Activated CD4-positive, alpha-beta T cell treated with anti-CD3 and anti-CD28 coated beads for 48 hours (primary cell): ENCODE data around the gene MIDN.
A peak's percentile ranks its signal among the peaks of the same experiment; 100 is the strongest.
"Not testable (repeated sequence)": the region's sequence is repeated elsewhere in the genome, so short reads cannot be mapped to it uniquely, and the experiment has no call there.

Experiments used
- DNase-seq: peaks from one replicate; pipeline ENCODE4 v3.0.0-alpha.2; 2020

Gene MIDN

DNA sequence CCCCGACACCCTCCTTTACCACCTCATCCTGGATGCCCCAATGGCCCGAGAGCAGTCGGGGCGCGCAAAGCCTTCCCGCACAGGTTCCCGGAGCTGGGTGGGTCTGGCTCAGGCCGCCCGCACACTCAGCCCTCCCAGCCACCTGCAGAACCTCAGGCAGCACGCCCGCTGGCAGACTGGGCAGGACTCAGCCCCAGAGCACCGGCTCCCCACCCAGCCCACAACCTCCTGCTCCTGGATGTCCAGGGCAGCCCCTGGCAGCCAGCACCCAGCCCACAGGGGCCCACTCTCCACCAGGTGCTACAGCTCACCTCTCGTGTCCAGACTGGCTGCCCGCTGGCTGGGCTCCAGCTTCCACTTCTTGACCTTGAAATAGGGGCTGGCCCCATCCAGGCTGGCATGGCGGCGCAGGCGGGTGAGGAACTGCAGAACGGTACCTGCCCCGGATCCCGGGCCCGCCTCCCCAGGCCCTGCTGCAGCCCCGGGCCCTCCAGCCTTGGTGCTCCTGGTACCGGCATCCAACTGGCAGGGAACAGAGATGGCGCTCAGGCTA is 15.2 kb upstream of the MIDN start:
- DNase-seq = no peak

DNA sequence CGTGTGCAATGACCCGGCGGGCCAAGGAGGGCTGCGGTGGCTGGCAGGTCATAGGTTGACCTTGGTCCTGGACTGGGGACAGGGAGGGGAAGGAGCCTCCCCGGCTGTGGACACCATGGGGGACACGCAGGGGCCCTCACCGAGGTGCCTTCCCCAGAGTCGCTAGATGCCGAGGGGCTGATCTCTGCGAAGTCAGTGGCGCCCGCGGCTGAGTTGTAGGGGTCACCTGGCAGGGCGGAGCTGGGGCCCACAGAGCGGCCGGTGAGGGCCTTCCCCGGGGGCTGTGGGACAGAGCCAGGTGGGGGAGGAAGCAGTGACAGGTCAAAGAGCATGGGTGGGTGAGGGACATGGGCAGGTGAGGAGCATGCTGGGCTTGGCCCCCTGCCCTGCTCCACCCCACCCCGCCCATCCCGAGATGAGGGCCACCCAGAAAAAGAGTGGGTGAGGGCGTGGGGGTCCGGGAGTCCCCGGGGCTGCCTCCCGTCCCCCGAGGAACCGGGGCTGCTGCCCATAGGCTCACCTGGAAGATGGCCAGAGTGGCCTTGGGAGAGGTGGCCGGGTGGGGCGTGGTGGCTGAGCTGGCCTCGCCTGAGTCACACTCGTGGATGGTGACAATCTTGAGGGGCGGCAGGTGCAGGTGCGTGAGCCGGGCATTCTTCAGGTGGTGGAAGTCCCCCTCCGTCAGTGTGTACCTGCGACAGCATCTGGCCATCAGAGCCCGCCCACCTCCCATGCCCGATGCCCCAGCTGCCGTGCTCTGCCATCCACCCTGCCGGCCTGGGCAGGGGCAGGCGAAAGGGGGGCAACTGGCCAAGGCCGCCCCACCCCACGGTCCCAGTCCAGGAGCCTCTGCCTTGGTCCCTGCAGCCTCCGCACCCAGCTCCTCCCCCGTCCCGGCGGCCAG is 14.1 kb upstream of the MIDN start:
- no peak for DNase-seq

DNA sequence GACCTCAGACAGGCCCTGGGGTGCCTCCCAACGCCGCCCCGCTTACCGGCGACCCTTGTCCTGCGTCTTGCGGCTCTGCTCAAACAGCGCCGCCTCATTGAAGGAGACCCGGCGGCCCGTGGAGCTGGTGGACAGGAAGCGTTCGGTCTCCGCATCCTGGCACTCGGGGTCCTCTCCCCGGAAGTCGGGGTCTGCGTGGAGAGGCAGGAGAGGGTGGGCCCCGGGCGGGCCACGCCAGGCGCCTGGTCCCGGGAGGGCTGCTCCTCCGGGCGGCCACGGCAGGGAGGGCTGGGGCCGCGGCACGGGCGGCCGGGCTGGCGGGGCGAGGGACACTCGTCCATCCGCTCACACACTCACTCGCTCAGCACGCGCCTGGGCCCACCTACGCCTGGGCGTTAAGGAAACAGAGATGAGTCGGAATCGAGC is 13.4 kb upstream of the MIDN start:
- no peak for DNase-seq

DNA sequence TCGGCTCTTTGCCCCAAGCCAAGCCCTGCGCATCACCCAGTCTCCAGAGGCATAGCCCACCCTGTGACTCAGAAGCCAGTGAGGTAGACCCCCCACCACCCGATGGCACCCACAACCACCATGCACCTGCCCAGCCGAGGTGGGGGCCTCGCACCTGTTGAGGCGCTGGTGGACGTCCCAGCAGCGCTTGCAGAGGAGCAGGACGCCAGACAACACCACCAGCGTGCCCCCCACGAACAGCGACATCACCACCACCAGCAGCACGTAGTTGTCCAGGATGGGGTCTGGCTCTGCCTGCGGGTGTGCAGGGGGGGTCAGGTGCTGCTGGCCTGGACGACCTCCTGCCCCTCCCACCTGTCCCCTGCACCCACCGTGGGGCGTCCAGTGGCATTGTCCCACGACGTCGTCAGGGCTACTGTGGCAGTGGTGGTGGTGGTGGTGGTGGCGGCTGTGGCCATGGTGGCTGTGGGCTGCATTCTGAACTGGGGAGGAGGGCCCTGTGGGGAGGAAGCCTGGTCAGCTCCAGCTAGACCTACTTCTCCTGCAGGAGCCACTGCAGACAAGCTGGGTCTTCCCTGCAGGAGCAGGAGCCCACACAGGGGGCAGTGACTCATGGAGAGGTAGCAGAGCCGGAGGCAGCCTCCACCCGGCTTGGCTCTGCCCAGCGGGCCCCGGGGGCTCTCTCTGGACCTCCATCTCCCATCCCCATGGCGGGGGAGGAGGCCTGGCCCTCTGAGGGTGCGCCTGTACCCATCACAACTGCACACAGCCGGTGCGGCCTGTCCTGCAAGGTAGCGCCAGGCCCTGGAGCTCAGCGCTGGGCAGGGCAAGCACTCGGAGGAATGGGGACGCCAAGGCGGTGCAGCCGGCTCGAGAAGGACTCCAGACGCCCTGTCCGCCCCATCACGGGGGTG is 12.5 kb upstream of the MIDN start:
- DNase-seq = no peak

DNA sequence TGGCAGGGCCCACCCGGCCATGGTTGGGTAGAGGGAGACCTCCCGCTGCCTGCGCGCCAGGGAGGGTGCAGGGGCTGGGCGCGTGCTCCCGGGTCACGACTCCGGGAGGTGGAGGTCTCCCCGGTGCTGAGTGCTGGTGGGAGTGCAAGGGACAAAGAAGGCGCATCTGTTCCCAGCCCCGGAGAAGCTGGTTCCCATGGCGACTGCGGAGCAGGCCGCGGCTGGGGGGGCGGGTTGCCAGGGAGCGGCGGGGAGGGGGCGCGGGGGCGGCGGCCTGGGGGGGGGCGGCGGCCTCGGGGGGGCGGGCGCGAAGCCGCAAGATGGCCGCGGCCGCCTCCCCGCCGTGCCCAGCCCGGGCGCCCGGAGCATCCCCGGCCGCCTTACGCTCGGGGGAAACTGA is 11.8 kb upstream of the MIDN start:
- no peak for DNase-seq

DNA sequence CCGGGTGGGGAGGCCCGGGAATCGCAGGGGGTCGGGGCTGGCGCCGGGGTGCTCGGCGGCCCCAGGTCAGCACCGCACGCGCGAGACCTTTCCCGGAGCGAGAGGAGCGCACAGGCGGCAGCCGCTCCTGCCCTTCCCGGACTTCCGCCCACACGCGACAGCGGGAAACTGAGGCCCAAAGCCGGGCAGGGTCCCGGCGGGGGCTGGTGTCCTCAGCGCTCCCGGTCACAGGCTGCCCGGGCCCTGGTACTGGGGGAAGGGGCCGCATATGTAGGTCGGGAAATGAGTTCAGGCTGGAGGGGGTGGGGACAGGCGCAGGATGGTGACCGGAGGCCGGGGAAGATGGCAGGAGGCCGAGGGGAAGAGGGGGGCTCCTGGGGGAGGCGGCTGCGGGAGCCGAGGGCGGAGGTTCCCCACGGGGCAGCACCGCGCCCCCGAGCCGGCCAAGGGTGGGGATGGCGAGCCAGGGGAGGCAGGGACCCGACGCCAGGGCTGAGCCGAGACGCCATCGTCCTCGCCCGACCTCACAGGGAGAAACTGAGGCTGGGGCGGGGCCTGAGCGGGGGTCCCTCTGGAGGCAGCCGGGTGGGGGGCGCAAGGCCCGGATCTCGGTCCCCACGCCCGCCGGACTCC is 11.2 kb upstream of the MIDN start:
- DNase-seq = no peak

DNA sequence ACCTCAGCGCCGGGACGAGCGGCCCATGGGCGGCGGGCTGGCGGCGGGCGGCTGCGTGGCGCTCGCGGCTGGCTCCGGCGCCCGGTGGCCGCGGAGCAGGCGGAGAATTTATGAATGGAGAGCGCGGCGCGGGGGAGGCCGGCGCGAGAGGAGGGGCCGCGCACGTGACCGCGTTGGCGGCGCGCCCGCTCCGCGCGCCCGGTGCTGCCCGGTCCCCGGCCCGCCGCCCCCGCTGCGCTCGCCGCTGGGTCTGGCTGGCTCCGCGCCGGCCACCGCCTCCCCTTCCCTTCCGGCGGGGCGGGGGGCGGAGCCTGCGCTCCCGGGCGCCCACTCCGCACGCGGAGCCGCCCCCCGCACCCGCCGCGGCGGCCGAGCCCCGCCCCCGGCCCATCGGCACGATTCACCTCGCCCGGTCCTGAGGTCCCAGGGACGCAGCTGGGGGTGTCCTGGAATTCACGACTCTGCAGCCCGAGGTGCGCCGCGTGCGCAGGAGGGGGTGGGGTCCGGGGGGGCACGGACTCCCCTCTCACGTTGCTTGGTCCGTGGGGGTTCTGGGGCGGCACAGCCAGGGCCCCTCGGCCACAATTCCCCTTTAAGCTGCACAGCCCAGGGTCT is 10.5 kb upstream of the MIDN start, which contains the start of gene CBARP:
CBARP (minus strand) TSS at position 252 of the 615 bp plus-strand sequence. CDS start 1,905 bp downstream, outside the sequence.
- DNase-seq = no peak

DNA sequence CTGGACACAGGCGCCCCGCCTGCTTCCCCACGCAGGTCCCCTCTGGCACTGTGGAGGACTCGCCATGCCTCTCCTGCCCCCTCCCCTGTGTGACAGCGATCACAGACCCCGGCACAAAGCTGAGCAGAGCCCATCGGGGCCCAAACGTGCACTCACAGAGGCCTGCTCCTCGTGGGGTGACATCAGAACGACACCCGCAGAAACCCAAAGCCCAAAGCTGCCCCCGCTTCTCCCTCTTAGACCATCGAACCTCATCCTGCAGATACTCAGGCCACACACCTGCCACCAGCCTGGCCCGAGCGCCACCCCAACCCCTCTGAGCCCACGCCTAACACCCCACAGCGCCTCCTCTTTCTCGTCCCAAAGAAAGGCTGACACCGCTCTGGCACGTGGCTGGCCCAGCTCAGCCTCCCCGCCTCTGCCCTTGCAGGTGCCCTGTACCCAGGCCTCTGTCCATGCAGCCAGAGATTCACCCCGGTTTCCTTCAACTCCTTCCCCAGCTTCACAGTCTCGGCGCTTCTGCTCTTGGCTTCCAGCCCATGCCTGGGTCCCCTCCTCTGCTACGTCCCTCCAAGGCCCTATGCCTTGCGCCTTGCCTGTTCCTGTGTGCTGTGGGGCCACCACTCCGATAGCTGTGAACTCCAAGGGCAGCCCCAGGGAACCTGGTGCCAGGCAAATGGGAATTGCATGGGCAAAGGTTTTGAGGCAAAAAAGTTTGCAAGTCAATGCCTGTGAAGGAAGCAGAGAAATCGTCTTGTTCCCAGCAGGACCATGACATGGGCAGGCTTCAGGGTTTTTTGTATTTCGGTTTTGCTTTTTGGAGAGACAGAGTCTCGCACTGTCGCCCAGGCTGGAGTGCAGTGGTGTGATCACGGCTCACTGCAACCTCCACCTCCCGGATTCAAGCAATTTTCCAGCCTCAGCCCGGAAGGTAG is 9.7 kb upstream of the MIDN start:
- DNase-seq = no peak

DNA sequence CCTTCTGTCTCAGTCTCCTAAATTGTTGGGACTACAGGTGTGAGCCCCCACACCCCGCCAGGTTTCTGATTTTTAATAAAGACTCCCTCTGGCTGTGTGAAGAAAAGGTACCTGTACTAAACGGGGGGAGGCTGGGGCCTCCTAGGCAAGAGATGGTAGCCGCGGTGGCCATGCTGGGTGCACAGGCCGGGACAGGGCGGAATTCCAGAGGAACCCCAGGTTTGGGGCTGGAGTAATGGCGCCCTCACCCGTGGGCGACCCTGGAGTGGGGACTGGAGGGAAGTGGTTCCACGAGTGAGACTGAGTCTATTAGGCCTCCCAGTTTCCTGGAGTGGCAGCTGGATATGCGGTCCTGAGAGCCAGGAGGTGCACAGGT is 9.0 kb upstream of the MIDN start:
- DNase-seq = no peak

DNA sequence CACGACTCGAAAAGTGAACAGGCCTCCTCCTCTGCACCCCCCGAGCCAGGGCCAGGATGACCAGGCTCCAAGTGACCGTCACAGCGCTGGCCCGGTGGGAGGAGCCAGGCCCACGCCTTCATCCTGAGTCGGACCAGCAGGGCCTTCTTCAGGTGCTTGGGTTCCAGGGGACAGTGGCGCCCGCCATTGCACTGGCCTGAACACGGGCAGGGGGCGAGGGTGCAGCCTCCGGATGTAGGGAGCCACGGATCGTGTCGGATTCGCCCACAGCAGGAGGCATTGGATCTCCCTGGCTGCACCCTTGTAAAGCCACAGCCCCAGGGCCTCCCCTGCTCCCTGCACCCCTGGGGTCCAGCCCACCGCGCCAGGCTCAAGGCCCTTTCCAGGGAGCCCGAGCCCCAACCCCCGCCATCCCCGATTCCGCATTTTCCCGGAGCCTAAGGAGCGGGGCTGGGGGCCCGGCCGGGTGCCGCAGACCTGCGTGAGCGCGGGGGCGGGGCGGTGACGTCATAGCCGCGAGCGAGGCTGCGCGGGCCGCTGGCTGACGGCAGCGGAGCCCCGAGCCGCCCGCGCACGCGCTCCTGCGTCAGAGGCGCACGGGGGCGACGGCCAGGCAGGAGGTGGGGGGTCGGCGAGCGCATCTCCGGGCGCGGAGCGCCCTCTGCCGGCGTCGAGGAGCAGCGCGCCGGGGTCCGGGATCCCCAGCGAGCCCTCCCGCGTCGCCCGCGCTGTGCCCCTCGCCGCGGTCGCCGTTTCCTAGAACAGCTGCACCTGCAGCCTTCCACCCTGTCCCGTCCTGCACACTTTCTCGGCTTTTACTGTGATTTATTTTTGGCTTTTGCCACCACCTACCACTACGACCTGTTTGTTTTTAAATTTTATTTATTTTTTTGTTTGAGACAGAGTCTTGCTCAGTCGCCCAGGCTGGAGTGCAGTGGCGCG is 8.3 kb upstream of the MIDN start:
- DNase-seq = peak; percentile 94

DNA sequence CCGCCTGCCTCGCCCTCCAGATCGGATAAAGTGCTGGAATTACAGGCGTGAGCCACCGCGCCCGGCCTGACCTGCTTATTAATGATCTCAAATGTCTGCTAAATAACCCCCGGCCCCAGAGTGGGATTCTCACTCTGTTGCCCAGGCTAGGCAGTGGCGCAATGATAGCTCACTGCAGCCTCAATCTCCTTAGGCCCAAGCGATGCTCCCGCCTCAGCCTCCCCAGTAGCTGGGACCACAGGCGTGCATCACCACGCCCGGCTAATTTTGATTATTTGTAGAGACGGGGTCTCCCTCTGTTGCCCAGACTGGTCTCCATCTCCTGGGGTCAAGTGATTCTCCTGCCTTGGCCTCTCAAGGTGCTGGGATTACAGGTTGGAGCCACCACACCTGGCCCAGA is 7.5 kb upstream of the MIDN start:
- DNase-seq = no peak

DNA sequence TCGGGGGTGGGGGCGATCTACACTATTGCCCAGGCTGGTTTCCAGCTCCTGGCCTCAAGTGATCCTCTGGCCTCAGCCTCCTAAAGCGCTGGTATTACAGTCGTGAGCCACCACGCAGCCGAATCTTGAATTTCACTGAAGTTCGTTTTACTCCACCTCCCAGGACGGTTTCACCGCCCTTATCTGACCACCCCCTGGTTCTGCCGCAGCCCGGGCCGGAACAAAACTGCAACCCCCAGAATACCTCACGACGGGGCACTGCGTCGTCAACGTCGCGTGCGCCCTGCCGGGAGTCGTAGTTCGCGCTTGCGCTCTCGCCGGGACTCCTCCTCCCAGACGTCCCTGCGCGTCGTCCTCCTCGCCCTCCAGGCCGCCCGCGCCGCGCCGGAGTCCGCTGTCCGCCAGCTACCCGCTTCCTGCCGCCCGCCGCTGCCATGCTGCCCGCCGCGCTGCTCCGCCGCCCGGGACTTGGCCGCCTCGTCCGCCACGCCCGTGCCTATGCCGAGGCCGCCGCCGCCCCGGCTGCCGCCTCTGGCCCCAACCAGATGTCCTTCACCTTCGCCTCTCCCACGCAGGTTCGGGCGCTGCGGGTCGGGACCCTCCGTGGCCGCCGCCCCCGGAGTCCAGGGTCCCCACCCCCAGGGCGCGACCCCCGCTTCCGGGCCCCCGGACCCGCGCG is 6.8 kb upstream of the MIDN start, which contains the start of gene ATP5F1D:
ATP5F1D (plus strand) TSS at position 335 of the 679 bp plus-strand sequence; CDS start at position 435, 100 bp downstream.
- DNase-seq = peak; percentile 95

DNA sequence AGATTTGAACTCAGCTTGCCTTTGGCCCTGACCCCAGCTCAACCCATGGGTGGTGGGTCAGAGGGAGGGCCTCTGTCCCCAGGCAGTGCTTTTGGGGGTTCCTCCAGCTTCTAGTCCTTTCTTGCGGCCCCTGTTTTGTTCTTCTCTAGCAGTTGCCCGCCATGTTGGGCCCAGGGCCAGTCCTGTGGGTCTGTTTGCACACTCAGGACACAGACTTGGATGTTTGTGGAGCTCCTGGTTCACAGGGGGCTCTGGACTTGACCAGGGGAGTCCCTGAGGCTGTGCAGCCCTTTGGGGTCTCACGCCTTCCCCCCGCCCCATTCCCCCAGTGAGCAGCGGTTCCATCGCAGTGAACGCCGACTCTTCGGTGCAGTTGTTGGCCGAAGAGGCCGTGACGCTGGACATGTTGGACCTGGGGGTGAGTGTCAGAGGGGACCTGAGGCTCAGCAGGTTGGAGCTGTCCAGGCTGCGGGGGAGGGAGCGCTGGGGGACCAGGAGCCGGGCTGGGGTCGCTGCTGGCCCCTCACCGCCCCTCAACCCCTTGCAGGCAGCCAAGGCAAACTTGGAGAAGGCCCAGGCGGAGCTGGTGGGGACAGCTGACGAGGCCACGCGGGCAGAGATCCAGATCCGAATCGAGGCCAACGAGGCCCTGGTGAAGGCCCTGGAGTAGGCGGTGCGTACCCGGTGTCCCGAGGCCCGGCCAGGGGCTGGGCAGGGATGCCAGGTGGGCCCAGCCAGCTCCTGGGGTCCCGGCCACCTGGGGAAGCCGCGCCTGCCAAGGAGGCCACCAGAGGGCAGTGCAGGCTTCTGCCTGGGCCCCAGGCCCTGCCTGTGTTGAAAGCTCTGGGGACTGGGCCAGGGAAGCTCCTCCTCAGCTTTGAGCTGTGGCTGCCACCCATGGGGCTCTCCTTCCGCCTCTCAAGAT is 4.4 kb upstream of the MIDN start:
- peak; percentile 88 for DNase-seq

DNA sequence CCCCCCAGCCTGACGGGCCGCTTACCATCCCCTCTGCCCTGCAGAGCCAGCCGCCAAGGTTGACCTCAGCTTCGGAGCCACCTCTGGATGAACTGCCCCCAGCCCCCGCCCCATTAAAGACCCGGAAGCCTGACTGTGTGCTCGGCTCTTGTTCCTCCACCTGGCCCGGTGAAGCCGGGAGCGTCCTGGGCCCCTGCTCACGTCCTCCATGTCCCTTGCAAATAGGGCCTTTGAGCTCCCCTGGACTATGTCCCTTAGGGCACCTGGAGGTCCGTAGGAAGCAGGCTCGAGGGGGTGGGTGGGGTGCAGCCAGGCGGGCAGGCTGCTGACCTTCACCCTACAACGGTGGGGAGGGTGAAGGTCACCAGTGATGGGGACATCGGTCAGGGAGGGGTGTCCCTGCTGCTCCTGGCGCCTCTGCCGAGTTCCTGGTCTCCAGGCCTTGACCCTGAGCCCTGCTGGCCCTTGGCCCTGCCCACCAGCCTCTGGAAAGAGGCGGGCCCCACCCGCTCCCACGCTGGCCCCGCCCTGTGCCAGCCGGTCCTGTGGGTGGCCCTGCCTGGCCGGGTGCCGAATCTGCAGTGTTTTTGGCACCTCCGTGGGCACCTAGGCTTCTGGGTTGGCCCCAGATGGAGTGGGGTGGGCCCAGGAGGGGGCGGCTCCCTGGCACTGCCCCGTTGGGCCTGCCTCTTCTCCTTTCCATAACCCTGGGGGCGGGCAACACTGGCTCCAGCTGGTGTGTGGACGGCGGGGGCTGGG is 3.5 kb upstream of the MIDN start:
- DNase-seq = no peak

DNA sequence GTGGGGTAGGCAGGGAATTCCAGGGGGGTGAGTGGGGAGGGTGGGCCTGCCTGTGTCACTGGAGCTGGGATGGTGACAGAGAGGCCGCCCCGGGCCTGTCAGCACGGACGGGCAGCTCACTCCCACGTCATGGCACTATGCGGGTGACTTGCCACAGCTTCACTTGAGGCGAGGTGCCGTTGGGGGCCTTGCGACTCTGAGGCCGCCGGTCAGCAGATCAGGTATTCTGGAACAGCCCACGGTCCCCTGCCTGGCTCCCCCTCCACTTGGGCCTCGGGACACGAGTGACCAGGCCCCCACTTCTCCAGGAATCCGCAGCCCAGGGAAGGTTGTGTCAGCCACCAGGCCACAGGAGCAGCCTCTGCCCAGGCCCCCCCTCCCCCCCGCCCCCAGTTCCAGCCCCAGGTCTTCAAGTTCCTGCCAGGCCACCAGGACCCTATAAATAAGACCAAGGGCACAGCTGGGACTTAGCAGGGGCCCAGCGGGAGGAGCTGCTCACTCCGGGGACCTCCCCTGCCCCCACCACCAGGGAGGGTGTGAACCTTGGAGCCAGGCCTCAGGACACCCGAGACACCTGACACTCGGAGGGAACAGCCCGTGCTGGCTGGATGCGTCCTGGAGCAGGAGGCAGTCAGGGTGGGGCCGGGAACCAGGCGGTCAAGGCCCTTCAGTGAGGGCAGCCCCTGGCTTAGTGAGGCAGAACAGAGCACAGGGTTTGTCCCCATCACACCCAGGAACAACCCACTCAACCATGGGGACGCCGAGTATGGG is 2.7 kb upstream of the MIDN start:
- no peak for DNase-seq

DNA sequence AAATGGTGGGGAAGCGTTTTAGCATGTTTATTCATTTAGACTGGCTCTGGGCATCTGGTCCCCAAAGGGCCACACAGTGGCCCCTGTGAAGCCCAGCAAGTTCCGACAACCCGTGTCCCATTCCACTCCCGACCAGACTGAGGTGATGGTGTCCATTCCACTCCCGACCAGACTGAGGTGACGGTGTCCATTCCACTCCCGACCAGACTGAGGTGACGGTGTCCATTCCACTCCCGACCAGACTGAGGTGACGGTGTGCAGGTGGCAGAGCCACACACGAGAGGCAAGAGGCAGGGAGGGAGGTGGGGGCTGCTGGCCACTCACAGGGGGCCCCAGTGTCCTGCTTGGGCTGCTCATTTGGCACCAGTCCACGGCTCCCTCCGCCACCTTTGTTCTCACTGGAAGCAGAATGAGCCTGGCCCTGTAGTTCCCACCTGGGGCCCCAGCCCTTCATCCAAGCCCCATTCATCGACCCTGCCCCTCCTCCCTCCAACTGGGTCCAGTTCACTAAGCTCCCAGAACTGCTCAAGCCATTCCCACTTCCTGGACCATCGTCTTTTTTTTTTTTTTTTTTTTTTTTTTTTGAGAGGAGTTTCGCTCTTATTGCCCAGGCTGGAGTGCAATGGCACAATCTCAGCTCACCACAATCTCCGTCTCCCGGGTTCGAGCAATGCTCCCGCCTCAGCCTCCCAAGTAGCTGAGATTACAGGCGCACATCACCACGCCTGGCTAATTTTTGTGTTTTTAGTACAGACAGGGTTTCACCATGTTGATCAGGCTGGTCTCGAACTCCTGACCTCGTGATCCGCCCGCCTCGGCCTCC is 1.9 kb upstream of the MIDN start:
- not testable (repeated sequence) for DNase-seq
